Right lobe of liver (tissue), 6 donors: ENCODE measurements around the gene TBC1D10A. TPM values are rescaled to one million over a fixed set of nuclear protein-coding genes. Genes with fewer than 3 reads are reported as not detected.

Experiments
- ATAC-seq, 4 donors: fragments of 200-7000 bp; cut with Tn5 transposase; one replicate each; pipeline ENCODE4 v1.9.1; 2020; ENCODE audit warnings: mild to moderate bottlenecking in 4 of 4, moderate library complexity in 4 of 4
- DNase-seq, 3 donors: peaks; one replicate each; pipeline ENCODE4 v3.0.0-alpha.2; 2020
- H3K27ac ChIP-seq, 3 donors: fragments of 200-600 bp; one replicate each; pipeline ENCODE4 v1.8.0; 2022
- H3K27me3 ChIP-seq, 2 donors: fragments of 200-600 bp; one replicate each; pipeline ENCODE4 v1.8.0; 2022
- H3K36me3 ChIP-seq, 4 donors: fragments of 200-600 bp; sonication (generic) in 1 of 4; one replicate each; pipeline versions ENCODE4 v1.5.1 to v1.8.0; 2017 to 2022; ENCODE audit warnings: control low read depth in 1 of 4
- H3K4me1 ChIP-seq, 4 donors: fragments of 200-600 bp; sonication (generic) in 1 of 4; one replicate each; pipeline versions ENCODE4 v1.5.1 to v1.8.0; 2017 to 2022; ENCODE audit warnings: control low read depth in 1 of 4
- H3K4me3 ChIP-seq, 3 donors: fragments of 200-600 bp; one replicate each; pipeline ENCODE4 v1.8.0; 2022
- H3K9me3 ChIP-seq, 4 donors: fragments of 200-600 bp; sonication (generic) in 1 of 4; one replicate each; pipeline versions ENCODE4 v1.5.1 to v1.8.0; 2017 to 2022; ENCODE audit warnings: control low read depth in 1 of 4
- CTCF ChIP-seq, 4 donors: fragments of 200-600 bp in 3 of 4; fragments of 450-650 bp in 1 of 4; IDR thresholded peaks; one replicate each; pipeline versions ENCODE4 v1.5.1 to v1.8.0; 2016 to 2022; ENCODE audit warnings: antibody characterized with exemption in 4 of 4, mild to moderate bottlenecking in 2 of 4
- POLR2A ChIP-seq: fragments of 450-650 bp; IDR thresholded peaks from one replicate; pipeline ENCODE4 v1.6.1; 2017; ENCODE audit warnings: antibody characterized with exemption, mild to moderate bottlenecking
- WGBS: methylation state at CpG from one replicate; pipeline ENCODE4 v1.1.6; 2018; ENCODE audit warnings: low coverage, low lambda C conversion rate; ENCODE audit not compliant: insufficient coverage; ENCODE audit errors: missing lambda C conversion rate; 5-methylcytosine and 5-hydroxymethylcytosine counted together
- intact Hi-C, 2 donors: fragments of 100-400 bp; cut with DNase I; formaldehyde crosslinking; loops; one replicate each; pipeline versions ENCODE4 v1.11.2 to v1.14.1; 2022
- total RNA-seq, 6 experiments: library from RNA; depleted of rRNA in 2 of 6; stranded (reverse); fragments of >200 nt in 2 of 6; fragmentation: NEBNext Ultra II Directional in 3 of 6; extraction: Animal tissue kit (Norgen Biotek cat#: 25700) in 3 of 6; gene quantifications; one replicate each; pipeline versions ENCODE4 v1.1.0 to v1.2.4, GENCODE V29; 2016 to 2023
- donor health status: DM: no; HTN: yes; CAD: no.
- donor health status: DM: no; HTN: no; CAD: no.
- donor health status: DM: no; HTN: no; CAD: no.
- donor health status: DM: no; HTN: yes; CAD: no.
- donor health status: DM: no; HTN: yes; CAD: no.

TBC1D10A gene
- total RNA-seq, 6 experiments from 2014 or later = 6.6 to 12.6 (median 10.0) TPM

GRCh38 chr22:30348809-30349208, 22.1 kb upstream of the TBC1D10A start:
- no peak overlapping the region for H3K4me3 ChIP-seq
- no peaks in the 10 kb centered on the region for H3K4me1 ChIP-seq
- no peaks in the 10 kb centered on the region for H3K9me3 ChIP-seq
- intact Hi-C loops = no loop called here
- H3K27ac ChIP-seq = no peak overlapping the region
- no peak for ATAC-seq
- no peaks in the 10 kb centered on the region for H3K27me3 ChIP-seq
- TF ChIP-seq CTCF (IDR thresholded peaks at IDR 0.05) = no peak
- no peak for TF ChIP-seq POLR2A
- H3K36me3 ChIP-seq = peaks cover 10 to 89% (median 56%) of the 10 kb centered on the region in 4 donors
- 69% methylated on average over 4 of the region's 4 CpGs for WGBS
- no peak for DNase-seq

- intact Hi-C loops = no loop called here
Measured at GRCh38 chr22:30348404-30348803, 21.7 kb upstream of the TBC1D10A start.

GRCh38 chr22:30347255-30347892, 20.6 kb upstream of the TBC1D10A start:
- Histone ChIP-seq H3K27me3 (no peaks in the 10 kb centered on the region), H3K4me1 (no peaks in the 10 kb centered on the region), H3K9me3 (no peaks in the 10 kb centered on the region), H3K4me3 (no peak overlapping the region), H3K36me3 (peaks cover 19 to 96% (median 62%) of the 10 kb centered on the region in 4 donors), H3K27ac (no peak overlapping the region)
- WGBS = 76% methylated on average over 3 of the region's 5 CpGs
- no peak for ATAC-seq
- intact Hi-C loops = no loop called here
- no peak for DNase-seq
- no peak for TF ChIP-seq POLR2A
- TF ChIP-seq CTCF (IDR thresholded peaks at IDR 0.05) = no peak

More at GRCh38 chr22:30348404-30348803, 21.7 kb upstream of the TBC1D10A start:
- ATAC-seq = no peak
- H3K4me3 ChIP-seq = no peak overlapping the region
- H3K36me3 ChIP-seq = peaks cover 11 to 93% (median 60%) of the 10 kb centered on the region in 4 donors
- TF ChIP-seq POLR2A (no peak), CTCF (IDR thresholded peaks at IDR 0.05) (no peak)
- 83% methylated on average over 1 of the region's 4 CpGs for WGBS
- H3K4me1 ChIP-seq = no peaks in the 10 kb centered on the region
- no peaks in the 10 kb centered on the region for H3K27me3 ChIP-seq
- H3K27ac ChIP-seq = no peak overlapping the region
- DNase-seq = no peak
- H3K9me3 ChIP-seq = no peaks in the 10 kb centered on the region

- Histone ChIP-seq H3K9me3 (no peaks in the 10 kb centered on the region), H3K36me3 (peaks cover 19 to 99% (median 63%) of the 10 kb centered on the region in 4 donors), H3K4me1 (no peaks in the 10 kb centered on the region), H3K27ac (no peak overlapping the region), H3K4me3 (no peak overlapping the region), H3K27me3 (no peaks in the 10 kb centered on the region)
- DNase-seq (no peak), ATAC-seq (no peak)
- intact Hi-C loops = no loop called here
- no peak for TF ChIP-seq POLR2A
- TF ChIP-seq CTCF (IDR thresholded peaks at IDR 0.05) = no peak
- 89% methylated on average over 5 of the region's 13 CpGs for WGBS
Measured at GRCh38 chr22:30344447-30345200, 17.9 kb upstream of the TBC1D10A start.
